B cell (primary cell): ENCODE measurements around the gene SERPINA12. TPM values are rescaled to one million over a fixed set of nuclear protein-coding genes. Genes with fewer than 3 reads are reported as not detected.

Experiments used
- ATAC-seq: fragments of 200-7000 bp; cut with Tn5 transposase; one replicate; pipeline ENCODE4 v1.10.0; 2021; ENCODE audit warnings: low read depth, mild to moderate bottlenecking, moderate number of reproducible peaks, moderate library complexity
- CTCF ChIA-PET: fragments of 350-600 bp; sonication (Branson Sonifier 250); formaldehyde crosslinking; loops from one replicate; lab custom pipeline; 2021; ENCODE audit warnings: antibody characterized with exemption, inconsistent platforms; lab: Charles Lee
- POLR2A ChIA-PET: fragments of 350-600 bp; sonication (Branson Sonifier 250); formaldehyde crosslinking; loops from one replicate; lab custom pipeline; 2021; ENCODE audit warnings: antibody characterized with exemption; lab: Charles Lee
- DNase-seq: peaks from one replicate; pipeline ENCODE4 v3.0.0; 2013
- H2AFZ ChIP-seq: 2 replicates; pipeline ENCODE4 v1.6.1; 2012; ENCODE audit warnings: mild to moderate bottlenecking, low read depth, low read length; ENCODE audit not compliant: insufficient read depth, poor library complexity, severe bottlenecking
- H3K27ac ChIP-seq, 2 donors: 1 replicate in 1 of 2; 2 replicates in 1 of 2; pipeline ENCODE4 v1.5.1; 2012 to 2013; ENCODE audit warnings: low read length in 2 of 2, mild to moderate bottlenecking in 2 of 2, moderate library complexity in 1 of 2
- H3K27me3 ChIP-seq, 4 experiments: fragments of 200-600 bp in 1 of 4; sonication (generic) in 1 of 4; replicated peaks in 1 of 4; 1 replicate in 2 of 4; 2 replicates in 2 of 4; pipeline versions ENCODE4 v1.6.1 to v1.7.0; 2013 to 2016; ENCODE audit warnings: low read length in 3 of 4, mild to moderate bottlenecking in 2 of 4, mixed read lengths in 1 of 4, moderate library complexity in 1 of 4; ENCODE audit not compliant: insufficient read depth in 4 of 4, control insufficient read depth in 3 of 4; ENCODE audit errors: control extremely low read depth in 1 of 4
- H3K36me3 ChIP-seq, 2 experiments: replicated peaks in 1 of 2; 1 replicate in 1 of 2; 2 replicates in 1 of 2; pipeline versions ENCODE4 v1.6.1 to v1.7.1; 2013; ENCODE audit warnings: low read length in 1 of 2; ENCODE audit not compliant: insufficient read depth in 2 of 2, control insufficient read depth in 1 of 2; ENCODE audit errors: control extremely low read depth in 1 of 2, extremely low read depth in 1 of 2
- H3K4me1 ChIP-seq, 2 donors: fragments of 200-600 bp in 1 of 2; sonication (generic) in 1 of 2; 1 replicate in 1 of 2; 2 replicates in 1 of 2; pipeline versions ENCODE4 v1.5.1 to v1.6.1; 2013 to 2017; ENCODE audit warnings: low read length in 2 of 2; ENCODE audit not compliant: control insufficient read depth in 2 of 2, insufficient read depth in 2 of 2
- H3K4me2 ChIP-seq: replicated peaks from 2 replicates; pipeline ENCODE3; 2012; ENCODE audit warnings: mild to moderate bottlenecking, low read depth, low read length; ENCODE audit not compliant: poor library complexity, severe bottlenecking
- H3K4me3 ChIP-seq, 5 experiments: fragments of 200-600 bp in 1 of 5; sonication (generic) in 1 of 5; 1 replicate in 3 of 5; 2 replicates in 2 of 5; pipeline versions ENCODE4 v1.5.1 to v1.7.0; 2011 to 2016; ENCODE audit warnings: low read length in 4 of 5, mild to moderate bottlenecking in 4 of 5, low read depth in 2 of 5, control low read depth in 1 of 5, moderate library complexity in 1 of 5; ENCODE audit not compliant: insufficient read depth in 1 of 5; ENCODE audit errors: control extremely low read depth in 1 of 5, extremely low read depth in 1 of 5
- H3K79me2 ChIP-seq: fragments of 200-600 bp; sonication (generic); one replicate; pipeline ENCODE4 v1.6.0; 2016; ENCODE audit warnings: low read length; ENCODE audit not compliant: control insufficient read depth, insufficient read depth
- H3K9ac ChIP-seq: fragments of 200-600 bp; sonication (generic); 2 replicates; pipeline ENCODE4 v1.6.1; 2017; ENCODE audit warnings: mild to moderate bottlenecking, low read length, moderate library complexity
- H3K9me3 ChIP-seq, 3 donors: one replicate each; pipeline versions ENCODE4 v1.6.1 to v1.7.1; 2013; ENCODE audit warnings: low read length in 2 of 3; ENCODE audit not compliant: control insufficient read depth in 2 of 3, insufficient read depth in 1 of 3; ENCODE audit errors: control extremely low read depth in 1 of 3
- H4K20me1 ChIP-seq: 2 replicates; pipeline ENCODE4 v1.6.0; 2012; ENCODE audit warnings: mild to moderate bottlenecking, low read length; ENCODE audit not compliant: insufficient read depth, control insufficient read depth, poor library complexity, severe bottlenecking
- H3K27ac Mint-ChIP-seq: one replicate; pipeline ENCODE4 v1.8.0; 2021; ENCODE audit warnings: mixed read lengths
- H3K27me3 Mint-ChIP-seq: one replicate; pipeline ENCODE4 v1.8.0; 2021; ENCODE audit warnings: mixed read lengths
- H3K4me1 Mint-ChIP-seq: one replicate; pipeline ENCODE4 v1.8.0; 2021; ENCODE audit warnings: mixed read lengths
- H3K4me3 Mint-ChIP-seq: one replicate; pipeline ENCODE4 v1.8.0; 2021; ENCODE audit warnings: mixed read lengths
- H3K9me3 Mint-ChIP-seq: one replicate; pipeline ENCODE4 v1.8.0; 2022; ENCODE audit warnings: mixed read lengths; ENCODE audit not compliant: insufficient read depth
- EZH2 ChIP-seq: IDR thresholded peaks from 2 replicates; pipeline ENCODE4 v1.6.1; 2012; ENCODE audit warnings: borderline replicate concordance, low read depth, mild to moderate bottlenecking, moderate library complexity, low read length; ENCODE audit not compliant: insufficient read depth, poor library complexity, severe bottlenecking
- WGBS: methylation state at CpG from one replicate; pipeline ENCODE4 v1.1.5; 2013; ENCODE audit warnings: missing lambda C conversion rate; ENCODE audit not compliant: insufficient coverage; 5-methylcytosine and 5-hydroxymethylcytosine counted together
- intact Hi-C: fragments of 100-400 bp; cut with micrococcal nuclease; formaldehyde crosslinking; loops from one replicate; pipeline ENCODE4 v1.10.0; 2022
- polyA plus RNA-seq: library from polyadenylated mRNA; depleted of rRNA; stranded (reverse); fragments of >200 nt; gene quantifications from 2 replicates; pipeline ENCODE4 v1.2.3, GENCODE V29; 2012
- total RNA-seq, 2 donors: library from RNA; stranded (reverse); fragments of 120-200 nt in 1 of 2; gene quantifications; 1 replicate in 1 of 2; 2 replicates in 1 of 2; pipeline versions ENCODE4 v1.2.3 to v1.2.4, GENCODE V29; 2013 to 2022
- TF ChIP-seq, protein P1 (sequence below): fragments of 200-600 bp; IDR thresholded peaks from one replicate; pipeline ENCODE4 v1.8.0; 2022; ENCODE audit warnings: antibody characterized with exemption, mild to moderate bottlenecking

Gene SERPINA12
- total and polyA plus RNA-seq, 2 donors (not counting 1 experiment from before 2014, with no cell fraction given): not detected

DNA sequence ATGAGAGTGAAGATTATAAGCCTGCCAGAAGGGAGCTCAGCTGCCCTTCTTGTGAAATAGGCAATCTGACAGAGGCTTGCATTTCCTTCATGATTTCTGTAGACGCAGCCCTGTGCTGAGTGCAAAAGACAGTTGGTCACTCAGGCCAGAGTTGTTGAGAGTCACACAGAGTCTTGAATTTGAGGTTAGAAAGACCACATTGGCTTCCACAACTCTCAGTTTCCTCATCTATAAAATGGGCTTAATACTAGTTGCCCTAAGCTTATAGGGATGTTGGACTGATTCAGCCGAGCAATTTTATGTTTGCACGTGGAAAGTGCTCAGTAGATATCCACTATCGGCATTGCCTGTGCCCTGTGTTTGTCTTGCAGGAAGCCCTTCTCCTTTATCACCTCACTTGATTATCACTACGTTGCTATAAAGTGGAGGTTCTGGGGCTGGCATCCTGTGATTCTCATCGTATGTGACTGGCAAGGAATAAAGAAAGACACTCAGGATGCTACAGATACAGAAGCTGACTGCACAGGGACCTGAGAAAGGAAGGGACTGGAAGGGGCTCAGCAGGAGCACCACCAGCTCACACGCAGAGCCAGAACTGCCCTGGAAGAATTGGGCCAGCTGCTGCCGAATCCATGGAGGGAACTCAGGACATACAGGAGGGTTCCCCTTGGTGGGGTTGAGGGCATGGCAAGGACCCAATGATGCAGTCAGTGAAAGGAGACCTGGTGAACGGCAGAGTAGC lies 32.1 kb upstream of the SERPINA12 start:
- Histone ChIP-seq H3K27me3 (no peaks in the 10 kb centered on the region), H3K36me3 (no peaks in the 10 kb centered on the region), H3K9ac (no peak overlapping the region), H3K79me2 (no peaks in the 10 kb centered on the region), H2AFZ (no peak overlapping the region), H3K4me3 (no peak overlapping the region), H4K20me1 (no peaks in the 10 kb centered on the region), H3K9me3 (peaks cover 0 to 16% (median 0%) of the 10 kb centered on the region in 3 donors), H3K27ac (no peak overlapping the region), H3K4me2 (no peak overlapping the region), H3K4me1 (no peaks in the 10 kb centered on the region)
- no peak overlapping the region for H3K4me3 Mint-ChIP-seq
- ChIA-PET CTCF (no interaction called here), POLR2A (no interaction called here)
- H3K9me3 Mint-ChIP-seq: no peaks in the 10 kb centered on the region
- TF ChIP-seq EZH2: no peak
- TF ChIP-seq, protein P1, sequence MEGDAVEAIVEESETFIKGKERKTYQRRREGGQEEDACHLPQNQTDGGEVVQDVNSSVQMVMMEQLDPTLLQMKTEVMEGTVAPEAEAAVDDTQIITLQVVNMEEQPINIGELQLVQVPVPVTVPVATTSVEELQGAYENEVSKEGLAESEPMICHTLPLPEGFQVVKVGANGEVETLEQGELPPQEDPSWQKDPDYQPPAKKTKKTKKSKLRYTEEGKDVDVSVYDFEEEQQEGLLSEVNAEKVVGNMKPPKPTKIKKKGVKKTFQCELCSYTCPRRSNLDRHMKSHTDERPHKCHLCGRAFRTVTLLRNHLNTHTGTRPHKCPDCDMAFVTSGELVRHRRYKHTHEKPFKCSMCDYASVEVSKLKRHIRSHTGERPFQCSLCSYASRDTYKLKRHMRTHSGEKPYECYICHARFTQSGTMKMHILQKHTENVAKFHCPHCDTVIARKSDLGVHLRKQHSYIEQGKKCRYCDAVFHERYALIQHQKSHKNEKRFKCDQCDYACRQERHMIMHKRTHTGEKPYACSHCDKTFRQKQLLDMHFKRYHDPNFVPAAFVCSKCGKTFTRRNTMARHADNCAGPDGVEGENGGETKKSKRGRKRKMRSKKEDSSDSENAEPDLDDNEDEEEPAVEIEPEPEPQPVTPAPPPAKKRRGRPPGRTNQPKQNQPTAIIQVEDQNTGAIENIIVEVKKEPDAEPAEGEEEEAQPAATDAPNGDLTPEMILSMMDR: no peak
- intact Hi-C loops: no loop called here
- 90% methylated on average over 7 of the region's 9 CpGs for WGBS
- H3K27ac Mint-ChIP-seq: no peak overlapping the region
- H3K4me1 Mint-ChIP-seq: no peaks in the 10 kb centered on the region
- peaks cover 12% of the 10 kb centered on the region for H3K27me3 Mint-ChIP-seq
- no peak for ATAC-seq
- no peak for DNase-seq

DNA sequence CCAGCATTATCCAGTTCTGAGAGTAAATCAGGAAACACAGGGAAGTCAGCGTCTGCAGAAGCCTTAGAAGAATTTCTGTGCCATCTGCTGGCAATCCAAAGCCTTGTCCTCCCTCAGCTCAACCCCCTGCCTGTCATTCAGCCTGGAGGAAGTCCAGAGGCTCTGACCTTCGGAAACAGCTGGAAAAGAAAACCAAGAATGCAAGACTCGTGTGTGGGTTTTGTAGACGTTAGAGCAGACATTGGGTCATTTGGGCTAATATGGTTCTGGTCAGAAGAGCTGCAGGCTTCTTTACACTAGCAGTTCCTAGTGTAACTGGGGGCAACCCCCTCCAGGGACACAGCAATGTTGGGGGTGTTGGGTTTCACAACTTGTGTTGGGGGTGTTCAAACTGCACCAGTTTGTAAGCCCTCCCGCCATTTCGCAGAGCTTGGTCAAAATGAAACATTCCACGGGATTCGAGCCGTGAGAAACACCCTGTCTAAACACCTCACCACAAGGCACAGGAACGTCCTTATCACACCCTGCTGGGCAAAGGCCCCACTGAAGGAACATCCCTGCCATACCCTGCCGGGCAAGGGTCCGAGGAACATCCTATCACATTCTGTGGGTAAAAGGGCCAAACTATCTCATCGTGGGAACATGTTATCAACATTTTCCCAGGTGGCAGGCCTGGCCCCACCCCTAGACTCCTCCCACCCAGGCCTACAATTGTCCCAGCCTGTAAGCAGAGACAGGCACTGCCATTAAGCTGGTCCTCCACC lies 30.9 kb upstream of the SERPINA12 start:
- TF ChIP-seq, protein P1: no peak
- no peak for TF ChIP-seq EZH2
- no peak for ATAC-seq
- H3K9me3 Mint-ChIP-seq: no peaks in the 10 kb centered on the region

More for the DNA sequence above, 30.9 kb upstream of the SERPINA12 start:
- Mint-ChIP-seq H3K4me1 (no peaks in the 10 kb centered on the region), H3K27ac (no peak overlapping the region), H3K4me3 (no peak overlapping the region), H3K27me3 (peaks cover 8% of the 10 kb centered on the region)
- POLR2A ChIA-PET: no interaction called here
- 45% methylated on average over 13 of the region's 13 CpGs for WGBS
- Histone ChIP-seq H3K27me3 (no peaks in the 10 kb centered on the region), H3K4me2 (no peak overlapping the region), H3K27ac (no peak overlapping the region), H3K4me3 (no peak overlapping the region), H2AFZ (no peak overlapping the region), H3K9ac (no peak overlapping the region), H3K4me1 (no peaks in the 10 kb centered on the region), H4K20me1 (no peaks in the 10 kb centered on the region), H3K79me2 (no peaks in the 10 kb centered on the region), H3K36me3 (no peaks in the 10 kb centered on the region), H3K9me3 (peaks cover 0 to 9% (median 0%) of the 10 kb centered on the region in 3 donors)
- CTCF ChIA-PET: no interaction called here
- DNase-seq: no peak
- intact Hi-C loops: no loop called here
